PC-3 (cell line): ENCODE results near the gene KIF1C. TPM values are rescaled to one million over a fixed set of nuclear protein-coding genes. Genes with fewer than 3 reads are reported as not detected.

Experiments
- ATAC-seq: fragments of 200-7000 bp; cut with Tn5 transposase; 2 replicates; pipeline ENCODE4 v1.9.1; 2020; ENCODE audit warnings: mild to moderate bottlenecking, moderate library complexity
- BruUV-seq: library from RNA; stranded (reverse); fragments of 400-500 nt; replicated peaks from 2 replicates; lab custom pipeline; 2021; lab: Mats Ljungman, UMichigan
- CTCF ChIA-PET: fragments of 300-600 bp; sonication (Branson Sonifier 250); formaldehyde crosslinking; loops from one replicate; lab custom pipeline; 2022; ENCODE audit warnings: antibody characterized with exemption; lab: Charles Lee
- POLR2A ChIA-PET: fragments of 300-600 bp; sonication (Branson Sonifier 250); formaldehyde crosslinking; loops from one replicate; lab custom pipeline; 2022; ENCODE audit warnings: antibody characterized with exemption; ENCODE audit not compliant: unreplicated experiment; lab: Charles Lee
- DNase-seq: peaks from one replicate; pipeline ENCODE4 v3.0.0-alpha.2; 2015
- H2AFZ ChIP-seq: fragments of 300-600 bp; sonication (generic); 2 replicates; pipeline ENCODE4 v1.6.0; 2016; ENCODE audit warnings: antibody characterized with exemption, low read length
- H3F3A ChIP-seq: fragments of 300-600 bp; sonication (generic); one replicate; pipeline ENCODE4 v1.6.0; 2017; ENCODE audit warnings: antibody characterized with exemption, low read length, control low read depth, mild to moderate bottlenecking; ENCODE audit not compliant: unreplicated experiment
- H3K27ac ChIP-seq: fragments of 300-600 bp; sonication (generic); 2 replicates; pipeline ENCODE4 v1.5.1; 2016; ENCODE audit warnings: mild to moderate bottlenecking, low read length
- H3K27me3 ChIP-seq: fragments of 300-600 bp; sonication (generic); 2 replicates; pipeline ENCODE4 v1.6.1; 2016; ENCODE audit warnings: low read length, mixed read lengths
- H3K36me3 ChIP-seq: fragments of 300-600 bp; sonication (generic); 2 replicates; pipeline ENCODE4 v1.6.1; 2016; ENCODE audit warnings: low read depth, mixed run types, low read length, mixed read lengths
- H3K4me1 ChIP-seq: fragments of 300-600 bp; sonication (generic); 2 replicates; pipeline ENCODE4 v1.5.1; 2016; ENCODE audit warnings: low read length; ENCODE audit not compliant: insufficient read depth
- H3K4me2 ChIP-seq: fragments of 300-600 bp; sonication (generic); 2 replicates; pipeline ENCODE4 v1.6.0; 2016; ENCODE audit warnings: low read length
- H3K4me3 ChIP-seq: fragments of 300-600 bp; sonication (generic); 2 replicates; pipeline ENCODE4 v1.5.1; 2016; ENCODE audit warnings: mild to moderate bottlenecking, low read length, mixed read lengths
- H3K79me2 ChIP-seq: fragments of 300-600 bp; sonication (generic); 2 replicates; pipeline ENCODE4 v1.6.1; 2017; ENCODE audit warnings: low read length, mixed read lengths
- H3K9ac ChIP-seq: fragments of 300-600 bp; sonication (generic); 2 replicates; pipeline ENCODE4 v1.6.0; 2016; ENCODE audit warnings: mild to moderate bottlenecking, low read length
- H3K9me2 ChIP-seq: fragments of 300-600 bp; sonication (generic); replicated peaks from 2 replicates; pipeline ENCODE4 v1.6.1; 2016; ENCODE audit warnings: mixed run types, low read length, mixed read lengths
- H3K9me3 ChIP-seq: fragments of 300-600 bp; sonication (generic); 2 replicates; pipeline ENCODE4 v1.6.1; 2016; ENCODE audit warnings: low read length, mixed read lengths
- H4K20me1 ChIP-seq: fragments of 300-600 bp; sonication (generic); 2 replicates; pipeline ENCODE4 v1.6.1; 2016; ENCODE audit warnings: low read length, mixed read lengths
- CTCF ChIP-seq: fragments of 300-600 bp; sonication (generic); conservative IDR thresholded peaks from 2 replicates; pipeline ENCODE4 v1.5.1; 2017; ENCODE audit warnings: antibody characterized with exemption, low read depth, mild to moderate bottlenecking, low read length
- EZH2 ChIP-seq: fragments of 300-600 bp; sonication (generic); IDR thresholded peaks from one replicate; pipeline ENCODE4 v1.6.1; 2017; ENCODE audit warnings: antibody characterized with exemption, mild to moderate bottlenecking, low read length; ENCODE audit not compliant: unreplicated experiment
- EZH2phosphoT487 ChIP-seq: fragments of 300-600 bp; sonication (generic); IDR thresholded peaks from 2 replicates; pipeline ENCODE4 v1.6.1; 2018; ENCODE audit warnings: mild to moderate bottlenecking, antibody characterized with exemption, low read length, borderline replicate concordance
- intact Hi-C: fragments of 100-400 bp; cut with micrococcal nuclease; formaldehyde crosslinking; loops from 2 replicates; pipeline ENCODE4 v1.9.0; 2023
- total RNA-seq: library from RNA; depleted of rRNA; stranded (reverse); fragments of >200 nt; gene quantifications from 2 replicates; pipeline ENCODE4 v1.2.3, GENCODE V29; 2014

Gene KIF1C
- total RNA-seq, 1 experiment from 2014 or later, result 60.9 TPM

GRCh38 chr17:4967539-4968485 is 29.9 kb upstream of the KIF1C start, which contains the start of gene SPAG7:
Gene SPAG7, minus strand, starts transcription at chr17:4967817. Its CDS starts 13 bp downstream, at chr17:4967804.
- TF ChIP-seq CTCF (no peak), EZH2 (no peak), EZH2phosphoT487 (no peak)
- TSS peak; percentile 72 for BruUV-seq
- peak; percentile 88 for DNase-seq
- intact Hi-C loops, result loop anchor here (1.0 kb wide), 2 partner anchors 19 to 59 kb away; no protein-coding TSS in a partner anchor
- ChIA-PET CTCF (interaction anchor here (0.6 to 2.3 kb wide), 3 partner anchors 28 to 141 kb away, joined by 3 to 11 read pairs (median 4); partner anchors contain the start of genes RNF167 and SLC25A11), POLR2A (interaction anchor here (1.0 to 1.4 kb wide), 5 partner anchors 18 to 177 kb away, joined by 3 to 8 read pairs (median 5); partner anchors contain the start of genes PFN1, RNF167 and SLC25A11)
- Histone ChIP-seq H3K27me3 (no peaks in the 10 kb centered on the region), H3K36me3 (no peaks in the 10 kb centered on the region; the same call in 1 of the 2 replicates), H3F3A (no peaks in the 10 kb centered on the region), H3K79me2 (peaks cover 12% of the 10 kb centered on the region; the same call in 1 of the 2 replicates), H3K4me1 (peaks cover 23% of the 10 kb centered on the region), H2AFZ (peak within 1 kb of the TSS; percentile 84), H3K4me2 (peak within 1 kb of the TSS; percentile 98), H3K9me2 (no peaks in the 10 kb centered on the region), H4K20me1 (no peaks in the 10 kb centered on the region), H3K9me3 (no peaks in the 10 kb centered on the region), H3K4me3 (peak within 1 kb of the TSS; percentile 79), H3K27ac (peak within 1 kb of the TSS; percentile 92), H3K9ac (peak within 1 kb of the TSS; percentile 92)
- peak; percentile 55 for ATAC-seq

GRCh38 chr17:4968486-4969046 is 29.2 kb upstream of the KIF1C start:
- Histone ChIP-seq H3K36me3 (no peaks in the 10 kb centered on the region; the same call in 1 of the 2 replicates), H3K9ac (peak overlapping the region; percentile 86), H3F3A (no peaks in the 10 kb centered on the region), H4K20me1 (no peaks in the 10 kb centered on the region), H3K27ac (peak overlapping the region; percentile 43; the same call in 1 of the 2 replicates), H3K79me2 (peaks cover 12% of the 10 kb centered on the region; the same call in 1 of the 2 replicates), H2AFZ (0 out of 2 replicates have a peak overlapping the region, but pooled peaks have one; percentile 84), H3K9me2 (no peaks in the 10 kb centered on the region), H3K4me3 (peak overlapping the region; percentile 79), H3K4me1 (peaks cover 23% of the 10 kb centered on the region), H3K4me2 (peak overlapping the region; percentile 98), H3K9me3 (no peaks in the 10 kb centered on the region), H3K27me3 (no peaks in the 10 kb centered on the region)
- TF ChIP-seq CTCF, result no peak
- intact Hi-C loops, result no loop called here
- CTCF ChIA-PET, result no interaction called here
- POLR2A ChIA-PET, result no interaction called here
- no TSS peak for BruUV-seq
- DNase-seq (no peak), ATAC-seq (no peak)
